GM12892 (cell line): ENCODE results near the gene PRPSAP1.
A peak's percentile ranks its signal among the peaks of the same experiment; 100 is the strongest.

Experiments used
- DNase-seq: peaks from one replicate; pipeline ENCODE4 v3.0.0; 2011; ENCODE audit not compliant: insufficient read length
- FAIRE-seq: peaks from 2 replicates; lab custom pipeline; 2011; peaks lifted over from hg19 to GRCh38; lab: Jason Lieb, UNC
- POLR2A ChIP-seq: IDR thresholded peaks from 2 replicates; pipeline ENCODE4 v1.6.1; 2011; ENCODE audit warnings: low read depth, low read length, control low read depth
- POLR2AphosphoS5 ChIP-seq: IDR thresholded peaks from 2 replicates; pipeline ENCODE4 v1.6.1; 2011; ENCODE audit warnings: low read depth, low read length, control low read depth
- TAF1 ChIP-seq: IDR thresholded peaks from 2 replicates; pipeline ENCODE4 v1.6.1; 2011; ENCODE audit warnings: low read depth, mild to moderate bottlenecking, control low read depth, low read length, borderline replicate concordance

Gene PRPSAP1

DNA sequence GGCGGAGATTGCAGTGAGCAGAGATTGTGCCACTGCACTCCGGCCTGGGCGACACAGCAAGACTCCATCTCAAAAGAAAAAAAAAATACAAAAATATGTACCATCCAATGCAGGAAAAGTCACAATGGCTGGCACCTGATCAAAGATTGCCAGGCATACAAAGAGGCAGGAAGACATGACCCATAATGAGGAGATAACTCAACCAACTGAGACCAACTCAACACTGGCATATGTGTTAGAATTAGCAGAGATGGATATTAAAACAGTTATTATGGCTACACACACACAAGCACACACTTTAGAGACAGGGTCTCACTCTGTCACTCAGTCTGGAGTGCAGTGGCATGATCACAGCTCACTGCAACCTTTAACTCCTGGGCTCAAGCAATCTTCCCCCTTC, 56.3 kb downstream of the PRPSAP1 start:
- DNase-seq (no peak), FAIRE-seq (no peak)
- TF ChIP-seq POLR2A (no peak), TAF1 (no peak), POLR2AphosphoS5 (no peak)

DNA sequence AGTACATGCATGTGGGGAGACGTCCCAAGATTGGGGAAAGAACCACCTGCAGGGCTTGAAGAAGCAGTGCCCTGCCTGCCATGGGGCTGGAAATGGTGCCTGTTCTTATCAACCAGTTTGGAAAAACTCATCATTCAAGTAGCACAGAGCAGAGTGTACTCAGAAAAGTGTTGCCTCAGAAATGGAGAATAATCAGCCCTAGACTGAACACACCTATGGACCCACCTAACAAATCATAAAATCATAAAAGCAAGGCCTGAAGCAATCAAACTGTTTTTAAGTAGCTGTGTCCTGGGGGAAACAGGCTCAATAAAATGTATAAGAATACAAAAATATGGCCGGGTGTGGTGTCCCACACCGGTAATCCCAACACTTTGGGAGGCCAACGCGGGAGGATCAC, 56.8 kb downstream of the PRPSAP1 start:
- FAIRE-seq (no peak), DNase-seq (no peak)

DNA sequence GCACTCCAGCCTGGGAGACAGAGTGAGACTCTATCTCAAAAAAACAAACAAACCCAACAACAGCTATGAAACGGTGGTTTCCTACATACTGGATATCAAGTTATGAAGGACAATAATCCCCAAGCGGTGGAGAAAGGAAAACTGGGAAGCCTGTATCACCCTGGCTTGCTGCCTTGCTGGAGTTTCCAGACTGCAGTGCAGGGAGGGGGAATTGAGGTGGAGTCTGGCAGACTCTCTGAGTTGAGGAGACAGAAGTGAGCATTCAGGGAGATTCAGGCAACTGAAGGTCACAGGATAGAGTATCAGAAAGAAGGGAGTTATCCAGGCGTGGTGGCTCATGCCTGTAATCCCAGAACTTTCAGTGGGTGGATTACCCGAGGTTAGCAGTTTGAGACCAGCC, 57.5 kb downstream of the PRPSAP1 start:
- DNase-seq (no peak), FAIRE-seq (no peak)
- TF ChIP-seq TAF1 = no peak
- TF ChIP-seq POLR2A = no peak
- no peak for TF ChIP-seq POLR2AphosphoS5

More for the DNA sequence above, 56.8 kb downstream of the PRPSAP1 start:
- TF ChIP-seq POLR2AphosphoS5 (no peak), POLR2A (no peak)

DNA sequence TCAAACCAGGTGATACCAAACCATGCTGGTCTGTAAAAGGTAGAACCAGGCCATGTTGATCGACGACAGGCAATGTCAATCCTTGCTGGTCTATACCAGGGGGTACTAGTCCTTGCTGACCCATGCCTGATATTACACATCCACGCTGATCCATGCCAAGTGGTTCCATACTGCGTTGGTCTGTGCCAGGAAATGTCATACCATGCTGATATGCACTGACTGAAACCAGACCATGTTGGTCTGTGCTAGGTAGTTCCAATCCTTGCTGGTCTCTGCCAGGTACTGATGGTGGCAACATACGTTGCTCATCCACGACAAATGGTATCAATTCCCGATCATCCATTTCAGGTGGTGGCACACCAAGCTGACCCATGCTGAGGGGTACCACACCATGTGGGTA, 60.6 kb downstream of the PRPSAP1 start:
- TF ChIP-seq TAF1 (no peak), POLR2A (no peak), POLR2AphosphoS5 (no peak)
- DNase-seq (no peak), FAIRE-seq (no peak)

DNA sequence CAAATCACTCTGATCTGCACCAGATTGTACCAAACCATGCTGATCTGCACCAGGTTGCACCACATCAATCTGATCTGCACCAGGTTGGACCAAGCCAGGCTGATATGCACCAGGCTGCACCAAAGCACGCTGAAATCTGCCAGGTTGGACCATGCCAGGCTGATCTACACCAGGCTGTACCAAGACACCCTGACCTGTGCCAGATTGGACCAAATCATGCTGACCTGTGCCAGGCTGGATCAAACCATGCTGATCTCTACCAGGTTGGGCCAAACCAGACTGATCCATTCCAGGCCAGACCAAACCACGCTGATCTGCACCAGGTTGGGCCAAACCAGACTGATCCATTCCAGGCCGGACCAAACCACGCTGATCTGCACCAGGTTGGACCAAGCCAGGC, 61.1 kb downstream of the PRPSAP1 start:
- DNase-seq (no peak), FAIRE-seq (no peak)
- TF ChIP-seq TAF1 (no peak), POLR2A (no peak), POLR2AphosphoS5 (no peak)

DNA sequence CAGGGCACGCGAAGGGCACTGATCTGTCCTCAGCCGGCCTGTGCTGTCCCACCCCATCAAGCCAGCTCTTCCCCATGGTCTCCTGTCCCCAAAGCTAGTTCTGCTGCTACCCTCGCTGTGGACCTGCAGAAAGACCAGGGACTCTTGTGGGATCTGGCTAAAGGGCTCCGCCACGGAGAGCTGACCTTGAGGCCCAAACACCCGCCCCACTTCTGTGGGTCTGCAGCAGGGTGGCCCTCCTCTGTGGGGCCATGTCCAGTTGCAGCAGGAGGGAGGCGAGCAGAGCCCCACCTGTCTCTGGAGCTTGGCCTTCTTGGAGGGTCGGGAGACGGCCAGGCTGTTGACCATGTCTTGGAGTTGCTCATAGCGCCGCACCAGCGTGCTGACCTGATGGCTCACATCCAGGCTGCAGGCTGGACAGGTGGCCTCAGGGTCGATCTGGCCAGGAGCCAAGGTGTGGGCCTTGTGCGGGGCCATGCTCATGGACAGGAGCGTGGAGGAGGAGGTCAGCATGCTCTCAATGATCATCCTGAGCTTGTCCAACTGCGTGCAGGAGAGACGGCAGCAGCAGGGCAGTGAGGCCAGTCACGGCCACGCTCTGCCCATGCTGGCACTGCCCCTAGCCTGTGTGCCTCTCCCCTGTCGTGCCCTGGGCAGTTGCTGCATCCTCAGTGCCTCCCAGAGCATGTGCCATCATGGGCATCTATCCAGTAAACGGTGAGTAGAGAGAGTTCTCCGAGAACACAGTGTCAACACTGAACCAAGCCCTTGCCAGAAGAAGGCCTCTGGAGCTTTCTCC, 71.9 kb downstream of the PRPSAP1 start:
- FAIRE-seq = no peak

DNA sequence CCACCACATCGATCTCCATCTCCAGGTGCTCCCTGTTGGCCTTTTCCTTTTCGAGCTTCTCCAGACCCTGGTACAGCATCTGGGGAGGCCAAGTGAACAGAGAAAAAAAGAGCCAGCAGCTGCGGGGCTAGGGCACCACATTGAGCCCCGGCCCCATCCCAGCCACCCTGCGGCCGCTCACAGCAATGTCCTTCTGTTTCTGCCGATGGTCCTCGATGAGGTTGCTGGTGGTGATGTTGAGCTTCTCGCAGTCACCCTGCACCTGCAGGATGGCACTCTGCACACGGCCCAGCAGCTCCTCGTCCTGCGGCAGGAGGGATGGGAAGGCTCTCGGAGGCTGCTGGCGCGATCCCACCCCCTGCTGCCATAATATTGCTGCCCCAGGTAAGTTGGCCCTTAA, 73.1 kb downstream of the PRPSAP1 start:
- DNase-seq (no peak), FAIRE-seq (no peak)
- TF ChIP-seq POLR2AphosphoS5 (no peak), TAF1 (no peak), POLR2A (no peak)

More for the DNA sequence above, 71.9 kb downstream of the PRPSAP1 start:
- no peak for DNase-seq
- no peak for TF ChIP-seq POLR2A
- TF ChIP-seq POLR2AphosphoS5 = no peak
- TF ChIP-seq TAF1 = no peak

DNA sequence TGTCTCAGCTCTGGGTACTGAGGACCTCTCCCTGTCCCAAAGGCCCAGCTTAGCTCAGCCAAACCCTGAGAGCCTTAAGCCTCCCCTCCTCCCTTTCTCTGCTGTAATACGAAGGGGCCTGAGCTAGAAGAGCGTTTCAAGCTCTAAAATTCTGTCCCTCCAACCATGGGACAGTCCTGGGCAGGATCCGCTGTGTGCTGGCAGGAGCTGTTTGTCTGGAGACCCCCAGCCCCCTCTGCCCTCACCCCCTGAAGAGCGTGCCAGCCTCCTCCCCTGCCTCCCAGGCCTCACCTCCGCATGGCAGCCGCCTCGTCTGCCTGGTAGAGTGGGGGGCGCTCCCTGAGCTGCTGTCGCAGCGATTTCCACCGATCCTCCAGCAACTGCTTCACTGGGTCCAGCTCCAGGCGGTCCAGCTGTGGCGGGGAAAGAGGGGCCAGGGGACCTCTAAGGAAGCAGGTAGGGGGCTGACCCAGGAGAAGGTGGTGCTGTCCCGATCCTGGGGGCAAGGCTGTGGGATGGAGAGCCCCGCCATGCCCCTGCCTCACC, 73.9 kb downstream of the PRPSAP1 start:
- no peak for TF ChIP-seq POLR2AphosphoS5
- TF ChIP-seq POLR2A = no peak
- no peak for TF ChIP-seq TAF1
- DNase-seq (no peak), FAIRE-seq (no peak)

DNA sequence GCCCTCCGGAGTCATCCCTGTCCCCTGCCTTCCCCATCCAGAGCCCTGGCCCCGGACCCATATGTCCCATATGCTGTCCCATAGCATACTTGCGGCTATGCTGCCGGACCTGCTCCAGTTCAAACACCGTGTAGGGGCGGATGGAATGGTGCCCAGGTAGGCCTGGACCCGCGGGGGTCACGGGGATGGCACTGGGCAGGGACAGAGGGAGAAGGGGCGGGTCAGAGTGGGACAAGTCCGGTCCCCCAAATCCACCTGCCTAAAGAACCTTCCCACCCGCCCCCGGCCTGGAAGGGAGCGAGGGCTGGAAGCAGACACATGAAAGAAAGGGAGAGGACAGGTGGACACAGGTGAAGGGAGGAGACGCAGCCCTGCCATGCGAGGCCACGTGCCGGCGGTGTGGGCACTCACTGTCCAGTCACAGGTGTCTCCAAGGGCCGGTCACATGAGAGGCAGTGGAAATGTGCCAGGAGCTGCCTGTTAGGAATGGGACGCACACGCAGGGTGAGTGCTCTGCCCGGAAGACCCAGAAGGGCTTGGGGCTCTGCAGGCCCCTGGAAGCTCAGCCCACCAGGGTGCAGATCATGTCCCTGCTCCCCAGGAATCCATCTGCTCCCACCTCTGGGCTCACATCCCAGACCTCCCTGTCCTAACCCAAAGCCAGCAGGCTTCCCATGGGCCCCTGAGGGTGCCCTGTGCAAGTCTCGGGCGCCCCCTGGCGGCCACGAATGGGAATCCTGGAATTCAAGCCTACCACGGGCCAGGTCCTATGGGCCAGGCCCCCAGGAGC, 74.6 kb downstream of the PRPSAP1 start:
- FAIRE-seq = peak; percentile 95
- peak; percentile 95 for DNase-seq
- no peak for TF ChIP-seq POLR2AphosphoS5
- TF ChIP-seq TAF1 = no peak
- TF ChIP-seq POLR2A = no peak

DNA sequence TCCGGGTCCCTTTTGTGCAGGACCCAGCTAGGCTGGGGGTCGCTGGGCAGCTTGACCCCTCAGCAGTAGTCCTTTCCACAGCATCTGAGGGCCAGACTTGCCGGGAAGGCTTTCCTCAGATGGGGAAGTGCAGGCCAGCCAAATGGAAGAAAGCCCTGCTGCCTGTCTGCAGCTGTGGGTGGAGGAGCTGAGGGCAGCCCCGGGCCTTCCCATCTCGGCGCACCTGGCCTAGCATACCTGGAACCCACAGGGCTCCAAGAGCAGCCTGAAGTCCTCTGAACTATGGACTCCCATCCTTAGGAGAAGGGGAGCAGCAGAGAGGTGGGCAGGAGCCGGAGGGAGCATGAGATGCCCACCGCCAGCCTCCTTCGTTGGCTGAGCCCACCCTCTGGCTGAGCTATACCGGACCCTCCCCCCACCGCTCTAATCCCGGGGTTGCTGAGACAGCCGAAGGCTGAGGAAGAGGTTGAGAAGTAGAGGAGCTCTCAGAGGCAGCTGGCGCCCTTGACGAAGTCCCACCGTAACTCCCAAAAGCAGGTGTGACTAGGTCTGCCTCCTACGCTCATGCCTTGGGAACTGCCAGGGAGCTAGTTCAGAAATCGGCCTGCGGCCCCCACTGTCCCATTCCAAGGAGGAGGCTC, 75.3 kb downstream of the PRPSAP1 start:
- no peak for TF ChIP-seq POLR2AphosphoS5
- no peak for DNase-seq
- no peak for FAIRE-seq

DNA sequence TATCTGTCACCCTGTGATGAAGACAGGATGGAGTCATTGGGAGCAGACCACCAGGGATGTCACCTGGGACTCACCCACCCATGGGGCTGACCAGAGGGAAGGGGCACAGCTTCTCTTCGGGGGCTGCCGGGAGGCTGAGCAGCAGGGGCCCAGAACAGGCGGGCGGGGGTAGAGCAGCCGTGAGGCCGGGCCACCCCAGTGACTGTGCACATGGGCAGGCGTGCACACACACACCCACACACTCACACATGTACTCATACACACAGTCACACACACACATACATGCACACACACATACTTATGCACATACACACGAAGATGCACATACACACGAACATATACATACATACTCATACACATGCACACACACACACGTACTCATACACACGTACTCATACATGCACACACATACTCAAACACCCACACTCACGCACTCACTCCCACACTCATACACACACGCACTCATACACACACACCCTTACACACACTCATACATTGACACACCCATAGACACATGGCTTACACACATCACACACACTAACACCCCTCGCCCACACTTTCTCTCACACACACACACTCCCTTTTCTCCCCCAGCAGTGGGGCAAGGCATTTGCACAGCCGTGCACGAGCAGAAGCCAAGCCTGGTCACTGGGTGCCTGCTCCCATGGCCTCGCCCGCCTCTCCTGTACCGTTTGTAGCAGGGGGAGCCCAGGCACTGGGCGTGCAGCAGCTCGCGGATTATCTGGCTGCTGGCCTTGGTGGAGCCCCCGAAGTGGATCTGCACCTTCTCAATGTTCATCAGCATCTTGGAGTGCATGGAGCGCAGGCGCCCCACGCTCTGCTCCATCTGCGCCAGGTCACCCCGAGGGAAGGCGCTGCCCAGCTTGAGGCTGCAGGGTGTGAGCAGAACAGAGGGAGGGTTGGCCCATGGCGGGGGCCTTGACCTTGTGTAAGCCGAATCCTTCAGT, 76.1 kb downstream of the PRPSAP1 start:
- no peak for DNase-seq
- TF ChIP-seq POLR2A (no peak), TAF1 (no peak), POLR2AphosphoS5 (no peak; the same call in 1 of the 2 replicates)
- peak; percentile 53 for FAIRE-seq
